IPS-18c (cell line): ENCODE results near the gene CACNG1.
"Not testable (repeated sequence)": the region's sequence is repeated elsewhere in the genome, so short reads cannot be mapped to it uniquely, and the experiment has no call there.

ENCODE experiments used
- H3K4me3 ChIP-seq: 2 replicates; pipeline ENCODE4 v1.7.0; 2013; ENCODE audit warnings: low read depth, mild to moderate bottlenecking, low read length, moderate library complexity; ENCODE audit not compliant: insufficient read depth
- H3K9me3 ChIP-seq: one replicate; pipeline ENCODE4 v1.6.1; 2013; ENCODE audit warnings: mild to moderate bottlenecking, low read length, moderate library complexity; ENCODE audit not compliant: control insufficient read depth, insufficient read depth

The CACNG1 gene

GRCh38 chr17:67021196-67021595 is 23.2 kb upstream of the CACNG1 start:
- no peak overlapping the region for H3K4me3 ChIP-seq
- H3K9me3 ChIP-seq: no peaks in the 10 kb centered on the region

GRCh38 chr17:67021743-67022450 is 22.5 kb upstream of the CACNG1 start:
- Histone ChIP-seq H3K4me3 (no peak overlapping the region), H3K9me3 (no peaks in the 10 kb centered on the region)

GRCh38 chr17:67022451-67022810 is 21.9 kb upstream of the CACNG1 start:
- no peak overlapping the region for H3K4me3 ChIP-seq
- no peaks in the 10 kb centered on the region for H3K9me3 ChIP-seq

GRCh38 chr17:67024736-67025135 is 19.6 kb upstream of the CACNG1 start:
- no peaks in the 10 kb centered on the region for H3K9me3 ChIP-seq
- H3K4me3 ChIP-seq: no peak overlapping the region

GRCh38 chr17:67025216-67025792 is 19.1 kb upstream of the CACNG1 start:
- no peaks in the 10 kb centered on the region for H3K9me3 ChIP-seq
- no peak overlapping the region for H3K4me3 ChIP-seq

GRCh38 chr17:67026341-67026740 is 18.0 kb upstream of the CACNG1 start:
- Histone ChIP-seq H3K9me3 (no peaks in the 10 kb centered on the region), H3K4me3 (no peak overlapping the region)

GRCh38 chr17:67027031-67027628 is 17.2 kb upstream of the CACNG1 start:
- no peaks in the 10 kb centered on the region for H3K9me3 ChIP-seq

GRCh38 chr17:67030641-67031040 is 13.7 kb upstream of the CACNG1 start:
- no peak overlapping the region for H3K4me3 ChIP-seq
- no peaks in the 10 kb centered on the region for H3K9me3 ChIP-seq

More at GRCh38 chr17:67027031-67027628, 17.2 kb upstream of the CACNG1 start:
- H3K4me3 ChIP-seq: no peak overlapping the region

- Histone ChIP-seq H3K4me3 (no peak overlapping the region), H3K9me3 (no peaks in the 10 kb centered on the region)
These were observed 12.0 kb upstream of the CACNG1 start for GRCh38 chr17:67032382-67032781.

GRCh38 chr17:67032985-67033384 is 11.4 kb upstream of the CACNG1 start:
- Histone ChIP-seq H3K4me3 (no peak overlapping the region), H3K9me3 (no peaks in the 10 kb centered on the region)

- Histone ChIP-seq H3K4me3 (no peak overlapping the region), H3K9me3 (no peaks in the 10 kb centered on the region)
These were observed 10.7 kb upstream of the CACNG1 start for GRCh38 chr17:67033613-67034012.

GRCh38 chr17:67035131-67036083 is 8.9 kb upstream of the CACNG1 start:
- no peak overlapping the region for H3K4me3 ChIP-seq

GRCh38 chr17:67038861-67039365 is 5.4 kb upstream of the CACNG1 start:
- H3K4me3 ChIP-seq: no peak overlapping the region
- H3K9me3 ChIP-seq: no peaks in the 10 kb centered on the region

More at GRCh38 chr17:67035131-67036083, 8.9 kb upstream of the CACNG1 start:
- no peaks in the 10 kb centered on the region for H3K9me3 ChIP-seq

- H3K4me3 ChIP-seq: no peak overlapping the region
- H3K9me3 ChIP-seq: no peaks in the 10 kb centered on the region
These were observed 3.7 kb upstream of the CACNG1 start for GRCh38 chr17:67040652-67041051.

GRCh38 chr17:67041119-67041518 is 3.2 kb upstream of the CACNG1 start:
- H3K4me3 ChIP-seq, H3K9me3 ChIP-seq: not testable (repeated sequence)

- no peak overlapping the region for H3K4me3 ChIP-seq
- H3K9me3 ChIP-seq: no peaks in the 10 kb centered on the region
These were observed 2.8 kb upstream of the CACNG1 start for GRCh38 chr17:67041531-67041930.
